Endothelial cell of umbilical vein (primary cell): ENCODE results near the gene PNPLA7.

Source experiments
- EZH2 ChIP-seq: IDR thresholded peaks from 2 replicates; pipeline ENCODE4 v1.6.1; 2012; ENCODE audit warnings: borderline replicate concordance, low read depth, mild to moderate bottlenecking, moderate library complexity, low read length, inconsistent platforms; ENCODE audit not compliant: severe bottlenecking
- JUN ChIP-seq: IDR thresholded peaks from 2 replicates; pipeline ENCODE4 v1.6.1; 2011; ENCODE audit warnings: borderline replicate concordance, low read depth; ENCODE audit not compliant: insufficient read length, insufficient read depth
- POLR2A ChIP-seq: IDR thresholded peaks from 2 replicates; pipeline ENCODE4 v1.6.1; 2012; ENCODE audit warnings: low read depth, mild to moderate bottlenecking, control low read depth, low read length
- POLR2AphosphoS5 ChIP-seq: IDR thresholded peaks from 2 replicates; pipeline ENCODE4 v1.6.1; 2012; ENCODE audit warnings: low read depth, mild to moderate bottlenecking, control low read depth, low read length, moderate library complexity; ENCODE audit not compliant: insufficient read depth
- TF ChIP-seq, protein P1 (sequence below), 2 donors: IDR thresholded peaks; 1 replicate in 1 of 2; 2 replicates in 1 of 2; pipeline ENCODE4 v1.5.1; 2011; ENCODE audit warnings: low read length in 2 of 2, mild to moderate bottlenecking in 2 of 2, moderate library complexity in 2 of 2, control low read depth in 1 of 2, inconsistent platforms in 1 of 2, low read depth in 1 of 2; ENCODE audit not compliant: insufficient read depth in 1 of 2; ENCODE audit errors: extremely low read depth in 1 of 2

DNA sequence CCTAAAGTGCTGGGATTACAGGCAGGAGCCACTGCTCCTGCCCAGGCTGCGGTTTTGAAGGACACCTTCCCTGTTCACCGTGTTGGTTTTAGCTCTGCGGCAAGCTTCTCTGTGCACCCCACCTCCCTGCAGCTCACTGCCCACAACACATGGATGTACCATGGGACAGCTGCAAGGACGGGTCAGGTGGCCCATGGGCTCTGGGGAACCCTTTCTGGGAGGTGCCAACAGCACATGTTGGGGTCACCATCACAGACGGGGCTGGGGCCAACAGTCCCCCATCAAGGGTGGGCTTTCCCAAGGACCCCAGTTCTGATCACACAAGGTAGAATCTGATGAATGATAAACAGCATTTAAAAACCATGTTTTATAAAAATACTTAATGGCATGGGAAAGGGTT is 134.8 kb downstream of the PNPLA7 start:
- TF ChIP-seq, protein P1, sequence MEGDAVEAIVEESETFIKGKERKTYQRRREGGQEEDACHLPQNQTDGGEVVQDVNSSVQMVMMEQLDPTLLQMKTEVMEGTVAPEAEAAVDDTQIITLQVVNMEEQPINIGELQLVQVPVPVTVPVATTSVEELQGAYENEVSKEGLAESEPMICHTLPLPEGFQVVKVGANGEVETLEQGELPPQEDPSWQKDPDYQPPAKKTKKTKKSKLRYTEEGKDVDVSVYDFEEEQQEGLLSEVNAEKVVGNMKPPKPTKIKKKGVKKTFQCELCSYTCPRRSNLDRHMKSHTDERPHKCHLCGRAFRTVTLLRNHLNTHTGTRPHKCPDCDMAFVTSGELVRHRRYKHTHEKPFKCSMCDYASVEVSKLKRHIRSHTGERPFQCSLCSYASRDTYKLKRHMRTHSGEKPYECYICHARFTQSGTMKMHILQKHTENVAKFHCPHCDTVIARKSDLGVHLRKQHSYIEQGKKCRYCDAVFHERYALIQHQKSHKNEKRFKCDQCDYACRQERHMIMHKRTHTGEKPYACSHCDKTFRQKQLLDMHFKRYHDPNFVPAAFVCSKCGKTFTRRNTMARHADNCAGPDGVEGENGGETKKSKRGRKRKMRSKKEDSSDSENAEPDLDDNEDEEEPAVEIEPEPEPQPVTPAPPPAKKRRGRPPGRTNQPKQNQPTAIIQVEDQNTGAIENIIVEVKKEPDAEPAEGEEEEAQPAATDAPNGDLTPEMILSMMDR (IDR thresholded peaks at IDR 0.05; ENCODE audit: extremely low read depth in 1 of 2, insufficient read depth in 1 of 2, low read depth in 1 of 2, low read length in 2 of 2): no peak
- TF ChIP-seq EZH2 (no peak), POLR2A (no peak), POLR2AphosphoS5 (no peak), JUN (no peak)
